ENCODE measurements around the gene SPRR4.

DNA sequence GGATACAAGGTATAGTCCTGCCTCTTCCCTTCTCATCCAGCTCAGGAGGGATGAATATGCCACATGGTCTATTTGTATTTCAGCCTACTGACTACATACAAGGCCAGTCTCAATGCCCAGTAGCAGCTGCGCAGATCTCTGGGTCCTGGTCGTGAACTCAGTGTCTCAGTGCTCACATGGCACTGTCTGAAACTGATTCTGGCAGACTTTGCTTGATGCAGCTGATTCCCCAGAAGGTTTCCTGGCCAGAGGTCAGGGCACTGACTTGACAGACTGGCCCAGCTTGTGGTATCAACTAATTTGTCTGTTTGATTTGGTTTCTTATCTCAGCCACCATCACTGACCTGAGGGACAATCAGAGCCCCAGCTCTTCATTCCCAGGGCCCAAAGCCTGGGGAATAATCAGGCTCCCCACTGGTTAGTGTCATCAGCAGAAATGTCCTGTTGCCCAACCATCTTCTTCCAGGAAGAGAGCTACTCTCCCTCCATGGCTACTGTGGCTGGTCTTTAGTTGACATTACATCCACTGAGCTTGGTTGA, 7.5 kb upstream of the SPRR4 start:
- TF ChIP-seq, protein P1, sequence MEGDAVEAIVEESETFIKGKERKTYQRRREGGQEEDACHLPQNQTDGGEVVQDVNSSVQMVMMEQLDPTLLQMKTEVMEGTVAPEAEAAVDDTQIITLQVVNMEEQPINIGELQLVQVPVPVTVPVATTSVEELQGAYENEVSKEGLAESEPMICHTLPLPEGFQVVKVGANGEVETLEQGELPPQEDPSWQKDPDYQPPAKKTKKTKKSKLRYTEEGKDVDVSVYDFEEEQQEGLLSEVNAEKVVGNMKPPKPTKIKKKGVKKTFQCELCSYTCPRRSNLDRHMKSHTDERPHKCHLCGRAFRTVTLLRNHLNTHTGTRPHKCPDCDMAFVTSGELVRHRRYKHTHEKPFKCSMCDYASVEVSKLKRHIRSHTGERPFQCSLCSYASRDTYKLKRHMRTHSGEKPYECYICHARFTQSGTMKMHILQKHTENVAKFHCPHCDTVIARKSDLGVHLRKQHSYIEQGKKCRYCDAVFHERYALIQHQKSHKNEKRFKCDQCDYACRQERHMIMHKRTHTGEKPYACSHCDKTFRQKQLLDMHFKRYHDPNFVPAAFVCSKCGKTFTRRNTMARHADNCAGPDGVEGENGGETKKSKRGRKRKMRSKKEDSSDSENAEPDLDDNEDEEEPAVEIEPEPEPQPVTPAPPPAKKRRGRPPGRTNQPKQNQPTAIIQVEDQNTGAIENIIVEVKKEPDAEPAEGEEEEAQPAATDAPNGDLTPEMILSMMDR (conservative IDR thresholded peaks at IDR 0.05) = no peak
- TF ChIP-seq EZH2 (IDR thresholded peaks at IDR 0.05; ENCODE audit: low read depth) = no peak

Data from PC-9 (cell line).